Karpas-422 (cell line): ENCODE results near the gene CRX. TPM values are rescaled to one million over a fixed set of nuclear protein-coding genes. Genes with fewer than 3 reads are reported as not detected.
"Not testable (repeated sequence)": the region's sequence is repeated elsewhere in the genome, so short reads cannot be mapped to it uniquely, and the experiment has no call there.

Experiments
- DNase-seq: peaks from one replicate; pipeline ENCODE4 v3.0.0-alpha.2; 2015
- H2AFZ ChIP-seq: fragments of 200-600 bp; sonication (generic); 2 replicates; pipeline ENCODE4 v1.6.1; 2014; ENCODE audit warnings: antibody characterized with exemption, low read length, mixed read lengths
- H3K27ac ChIP-seq: fragments of 200-600 bp; sonication (generic); 2 replicates; pipeline ENCODE4 v1.5.1; 2014; ENCODE audit warnings: mild to moderate bottlenecking, low read length, moderate library complexity
- H3K27me3 ChIP-seq: fragments of 200-600 bp; sonication (generic); 2 replicates; pipeline ENCODE4 v1.6.1; 2014; ENCODE audit warnings: low read length, mixed read lengths
- H3K36me3 ChIP-seq: fragments of 200-600 bp; sonication (generic); 2 replicates; pipeline ENCODE4 v1.6.1; 2014; ENCODE audit warnings: low read length, mixed read lengths; ENCODE audit not compliant: insufficient read depth
- H3K4me1 ChIP-seq: fragments of 200-600 bp; sonication (generic); 2 replicates; pipeline ENCODE4 v1.6.1; 2014; ENCODE audit warnings: mild to moderate bottlenecking, low read length, mixed read lengths
- H3K4me2 ChIP-seq: fragments of 200-600 bp; sonication (generic); 2 replicates; pipeline ENCODE4 v1.6.1; 2014; ENCODE audit warnings: low read length, low read depth, mild to moderate bottlenecking; ENCODE audit not compliant: poor library complexity, severe bottlenecking
- H3K4me3 ChIP-seq: fragments of 200-600 bp; sonication (generic); 2 replicates; pipeline ENCODE4 v1.5.1; 2014; ENCODE audit warnings: mild to moderate bottlenecking, antibody characterized with exemption, low read length, mixed read lengths
- H3K79me2 ChIP-seq: fragments of 200-600 bp; sonication (generic); 2 replicates; pipeline ENCODE4 v1.6.1; 2014; ENCODE audit warnings: mild to moderate bottlenecking, low read length, mixed read lengths
- H3K9ac ChIP-seq: fragments of 200-600 bp; sonication (generic); 2 replicates; pipeline ENCODE4 v1.6.0; 2014; ENCODE audit warnings: low read length
- H3K9me2 ChIP-seq: fragments of 200-600 bp; sonication (generic), shearing (Covaris generic); replicated peaks from 2 replicates; pipeline ENCODE4 v1.6.0; 2014; ENCODE audit warnings: mild to moderate bottlenecking, low read length, moderate library complexity; ENCODE audit not compliant: insufficient read depth
- H3K9me3 ChIP-seq: fragments of 300-700, 200-600 bp; sonication (generic); 2 replicates; pipeline ENCODE4 v1.6.1; 2014; ENCODE audit warnings: low read length, mixed read lengths
- H4K20me1 ChIP-seq: fragments of 200-600 bp; sonication (generic); 2 replicates; pipeline ENCODE4 v1.6.1; 2014; ENCODE audit warnings: mild to moderate bottlenecking, antibody characterized with exemption, low read length, low read depth; ENCODE audit not compliant: insufficient read depth
- total RNA-seq: library from RNA; depleted of rRNA; stranded (reverse); fragments of >200 nt; shearing (Covaris generic); gene quantifications from 2 replicates; pipeline ENCODE4 v1.2.3, GENCODE V29; 2014; ENCODE audit warnings: low replicate concordance

Gene CRX
- total RNA-seq, 1 experiment from 2014 or later, result not detected

DNA sequence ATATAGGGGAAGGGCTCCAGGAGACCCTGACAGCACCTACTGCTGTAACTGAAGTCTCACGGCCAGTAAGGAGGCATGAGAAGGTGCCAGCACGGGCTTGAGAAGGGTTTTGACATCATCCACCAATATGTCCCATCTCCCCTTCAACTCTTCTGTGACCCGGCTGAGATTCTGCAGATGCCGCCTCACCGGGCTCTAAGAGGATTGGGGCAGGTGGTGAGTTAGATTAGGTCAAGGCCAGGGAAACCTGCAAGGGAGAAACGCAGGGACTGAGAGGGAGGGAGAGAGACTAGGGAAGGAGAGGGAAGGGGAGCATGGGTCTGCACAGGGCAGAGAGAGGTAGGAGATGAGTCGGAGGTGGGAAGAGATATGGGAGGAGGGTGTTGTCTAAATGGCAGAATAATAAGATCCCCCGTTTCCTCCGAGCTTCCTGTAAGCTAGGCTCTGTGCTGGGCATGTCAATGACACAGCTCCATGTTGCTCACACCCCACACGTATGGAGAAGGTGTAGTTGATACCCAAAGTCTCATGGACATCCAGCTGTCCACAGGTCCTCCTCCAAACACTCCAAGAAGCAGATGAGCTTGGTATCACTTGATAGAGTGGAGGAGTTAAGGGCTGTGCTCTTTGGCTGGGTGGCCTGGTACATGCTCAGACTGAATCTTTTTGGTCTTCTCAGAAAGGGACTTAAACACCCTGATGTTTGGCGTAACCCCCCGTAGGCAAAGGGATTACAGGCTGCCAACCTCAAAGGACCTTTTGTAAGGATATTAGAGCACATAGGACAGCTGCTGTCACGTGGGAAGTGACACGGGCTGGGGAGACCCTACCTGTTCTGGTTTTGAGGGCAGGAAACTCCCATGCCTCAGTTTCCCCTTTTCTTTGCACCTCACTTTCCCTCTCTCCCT, 23.5 kb upstream of the CRX start:
- Histone ChIP-seq H3K27ac (no peak overlapping the region), H3K27me3 (no peaks in the 10 kb centered on the region), H3K36me3 (no peaks in the 10 kb centered on the region), H3K9me3 (no peaks in the 10 kb centered on the region), H3K9me2 (no peaks in the 10 kb centered on the region), H4K20me1 (no peaks in the 10 kb centered on the region), H3K4me2 (no peak overlapping the region), H3K4me3 (no peak overlapping the region), H3K4me1 (no peaks in the 10 kb centered on the region), H3K79me2 (no peaks in the 10 kb centered on the region), H2AFZ (no peak overlapping the region), H3K9ac (no peak overlapping the region)
- DNase-seq, result no peak

DNA sequence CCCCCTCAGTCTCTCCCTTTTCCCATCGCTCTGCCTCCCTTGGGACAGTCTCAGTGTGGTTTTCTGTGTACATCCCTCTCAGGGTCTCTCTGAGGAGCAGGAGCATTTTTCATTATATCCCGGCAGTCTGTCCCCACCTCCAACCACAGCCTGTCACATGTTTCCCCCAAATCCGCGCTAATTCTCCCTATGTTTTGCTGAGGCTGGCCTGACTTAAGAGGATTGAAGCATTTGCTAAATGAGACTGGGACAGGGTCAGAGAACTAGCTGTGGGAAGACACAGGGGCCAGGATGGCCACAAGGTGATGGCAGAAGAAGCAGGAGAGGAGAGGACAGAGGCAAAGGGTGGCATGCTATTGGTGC, 22.9 kb upstream of the CRX start:
- H3K9me2 ChIP-seq, result no peaks in the 10 kb centered on the region

DNA sequence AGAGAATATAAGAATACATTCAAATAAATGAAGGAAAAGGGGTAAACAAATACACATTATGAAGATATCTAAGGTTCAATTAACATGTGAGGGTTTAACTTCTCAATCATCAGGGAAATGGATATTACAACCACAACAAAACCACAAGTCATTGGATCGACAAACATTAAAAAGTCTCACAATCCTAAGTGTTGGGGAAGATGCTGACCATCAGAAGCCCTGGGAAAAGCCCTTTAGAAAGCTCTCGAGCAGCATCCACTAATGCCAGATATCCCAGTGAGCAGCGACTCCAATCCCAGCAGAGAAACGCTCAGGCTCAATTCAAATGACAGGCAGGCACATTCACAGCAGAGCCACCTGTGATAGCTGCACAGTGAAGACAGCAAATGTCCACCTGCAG, 20.5 kb upstream of the CRX start:
- H3K4me3 ChIP-seq, result no peak overlapping the region
- H3K36me3 ChIP-seq, result no peaks in the 10 kb centered on the region
- H2AFZ ChIP-seq, result no peak overlapping the region
- no peaks in the 10 kb centered on the region for H4K20me1 ChIP-seq
- no peak overlapping the region for H3K27ac ChIP-seq
- H3K27me3 ChIP-seq, result no peaks in the 10 kb centered on the region
- no peak for DNase-seq
- H3K4me2 ChIP-seq, result no peak overlapping the region
- H3K9me3 ChIP-seq, result no peaks in the 10 kb centered on the region
- H3K4me1 ChIP-seq, result no peaks in the 10 kb centered on the region
- H3K9me2 ChIP-seq, result no peaks in the 10 kb centered on the region
- H3K9ac ChIP-seq, result no peak overlapping the region
- no peaks in the 10 kb centered on the region for H3K79me2 ChIP-seq

More for the DNA sequence above, 22.9 kb upstream of the CRX start:
- Histone ChIP-seq H4K20me1 (no peaks in the 10 kb centered on the region), H3K4me1 (no peaks in the 10 kb centered on the region), H3K27ac (no peak overlapping the region), H3K27me3 (no peaks in the 10 kb centered on the region), H3K79me2 (no peaks in the 10 kb centered on the region), H3K4me2 (no peak overlapping the region), H3K36me3 (no peaks in the 10 kb centered on the region), H3K9ac (no peak overlapping the region), H2AFZ (no peak overlapping the region), H3K9me3 (no peaks in the 10 kb centered on the region), H3K4me3 (no peak overlapping the region)
- no peak for DNase-seq

DNA sequence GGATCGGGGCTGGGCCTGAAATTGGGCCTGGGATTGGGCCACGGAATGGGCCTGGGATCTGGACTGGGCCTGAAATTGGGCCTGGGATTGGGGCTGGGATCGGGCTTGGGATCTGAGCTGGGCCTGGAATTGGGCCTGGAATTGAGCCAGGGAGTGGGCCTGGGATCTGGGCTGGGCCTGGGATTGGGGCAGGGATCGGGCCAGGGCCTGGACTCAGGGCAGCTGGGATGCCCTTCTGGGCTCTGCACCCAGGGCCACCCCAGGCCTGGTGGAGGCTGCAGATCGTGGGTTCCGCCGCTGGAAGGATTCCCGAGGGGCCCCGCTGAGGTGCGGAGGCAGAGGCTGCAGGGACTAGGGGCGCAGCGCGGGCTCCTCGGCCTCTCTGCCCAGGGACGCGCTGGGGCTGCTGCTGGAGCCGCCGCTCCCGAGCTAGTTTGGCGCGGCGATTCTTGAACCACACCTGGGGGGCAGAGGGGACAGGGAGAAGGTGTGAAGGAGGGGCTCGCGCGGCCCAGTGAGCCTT, 19.2 kb upstream of the CRX start:
- Histone ChIP-seq H3K9me2 (no peaks in the 10 kb centered on the region), H3K4me2 (no peak overlapping the region), H3K27ac (no peak overlapping the region), H4K20me1 (no peaks in the 10 kb centered on the region), H3K4me3 (no peak overlapping the region), H3K4me1 (no peaks in the 10 kb centered on the region), H3K79me2 (no peaks in the 10 kb centered on the region), H2AFZ (no peak overlapping the region), H3K27me3 (no peaks in the 10 kb centered on the region), H3K36me3 (no peaks in the 10 kb centered on the region), H3K9ac (no peak overlapping the region), H3K9me3 (no peaks in the 10 kb centered on the region)
- no peak for DNase-seq

DNA sequence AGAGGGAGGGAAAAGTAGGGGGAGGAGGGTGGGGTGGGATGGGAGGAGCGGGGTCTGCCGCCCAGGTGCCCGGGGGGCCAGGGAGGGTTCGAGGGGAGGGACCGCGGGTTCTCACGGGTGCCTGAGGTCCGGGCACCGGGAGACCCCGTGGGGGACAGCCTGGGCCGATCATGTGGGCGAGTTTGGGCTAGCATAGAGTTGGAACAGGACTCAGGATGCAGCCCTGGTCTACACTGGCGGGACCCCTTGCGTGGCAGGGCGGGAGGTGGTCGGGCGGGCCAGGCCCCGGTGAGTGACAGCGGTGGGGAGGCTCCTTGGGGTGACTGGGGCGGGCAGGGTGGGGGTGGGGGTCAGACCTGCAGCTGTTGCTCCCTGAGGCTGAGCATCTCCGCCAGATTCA, 18.6 kb upstream of the CRX start:
- not testable (repeated sequence) for H3K36me3 ChIP-seq, H3K9ac ChIP-seq, H2AFZ ChIP-seq, H3K9me2 ChIP-seq, H3K9me3 ChIP-seq, H3K4me2 ChIP-seq, H3K79me2 ChIP-seq, H4K20me1 ChIP-seq, H3K4me1 ChIP-seq, H3K27me3 ChIP-seq, H3K4me3 ChIP-seq, DNase-seq, H3K27ac ChIP-seq

DNA sequence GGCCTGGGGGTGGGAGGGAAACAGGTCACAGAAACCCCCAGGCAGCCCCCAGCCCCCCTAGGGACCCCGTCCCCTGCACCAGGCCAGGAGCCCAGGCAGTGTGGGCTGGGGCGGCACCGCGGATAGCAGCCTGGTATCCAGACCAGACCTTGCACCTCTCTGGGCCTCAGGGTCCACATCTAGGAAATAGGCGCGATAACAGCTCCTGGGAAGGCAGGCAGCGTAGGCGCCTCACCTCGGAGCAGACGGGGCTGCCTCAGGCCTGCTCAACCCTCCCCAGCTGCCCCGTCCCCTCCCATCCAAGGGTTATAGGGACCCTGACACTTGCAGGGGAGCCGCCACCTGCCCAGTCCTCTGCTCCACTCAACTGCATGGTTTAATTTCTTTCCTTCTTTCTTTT, 18.1 kb upstream of the CRX start:
- H3K9me3 ChIP-seq, H3K79me2 ChIP-seq, H4K20me1 ChIP-seq, H3K27me3 ChIP-seq, H3K9ac ChIP-seq, H3K4me3 ChIP-seq, H3K36me3 ChIP-seq, DNase-seq, H3K4me2 ChIP-seq, H3K4me1 ChIP-seq, H2AFZ ChIP-seq, H3K27ac ChIP-seq, H3K9me2 ChIP-seq: not testable (repeated sequence)

DNA sequence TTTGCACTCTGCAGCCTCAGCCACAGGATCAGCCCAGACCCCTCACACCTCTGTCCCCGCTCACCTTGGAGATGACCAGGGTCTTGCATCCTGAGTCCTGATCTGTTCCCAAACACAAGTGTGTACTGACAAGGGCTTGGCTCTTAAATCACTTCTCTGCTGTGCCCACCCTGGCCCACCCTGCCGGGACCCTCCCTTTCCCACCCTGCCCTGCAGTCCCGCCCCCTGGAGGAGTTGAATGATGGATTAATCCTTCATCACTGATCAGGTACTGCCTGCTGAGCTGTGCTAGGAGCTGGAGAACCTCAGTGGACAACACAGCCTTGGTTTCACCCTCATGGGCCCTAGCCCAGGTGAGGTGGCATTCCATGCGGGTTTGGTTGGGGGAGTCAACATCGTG, 17.3 kb upstream of the CRX start, which contains the start of gene TPRX1:
Gene TPRX1, minus strand, starts transcription at position 101 of the 400 bp plus-strand sequence. Its CDS starts 12 bp downstream, at position 89.
- H3K79me2 ChIP-seq, H3K4me1 ChIP-seq, H2AFZ ChIP-seq, H3K9me2 ChIP-seq, H3K9ac ChIP-seq, H4K20me1 ChIP-seq, H3K36me3 ChIP-seq, DNase-seq, H3K27me3 ChIP-seq, H3K9me3 ChIP-seq, H3K27ac ChIP-seq, H3K4me3 ChIP-seq, H3K4me2 ChIP-seq: not testable (repeated sequence)

DNA sequence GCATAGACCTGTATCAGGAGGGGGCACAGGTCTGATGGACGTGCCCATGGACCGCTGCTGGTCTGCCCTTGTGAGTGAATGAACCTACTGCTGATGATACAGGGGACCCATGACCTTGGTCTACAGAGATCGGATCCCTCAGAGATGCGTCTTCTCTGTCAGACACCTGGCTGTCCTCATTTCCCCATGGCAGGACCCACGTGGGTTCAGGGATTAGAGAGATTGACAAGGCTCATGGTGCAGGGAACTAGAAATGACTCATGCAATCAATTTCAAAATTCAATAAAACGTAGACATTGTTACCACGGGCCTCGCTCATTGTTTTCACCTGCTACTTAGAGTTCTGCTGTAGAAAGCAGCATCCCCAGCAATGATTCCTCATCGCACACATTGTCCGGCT, 16.4 kb upstream of the CRX start:
- H2AFZ ChIP-seq, result no peak overlapping the region
- no peak overlapping the region for H3K9ac ChIP-seq
- no peaks in the 10 kb centered on the region for H3K27me3 ChIP-seq
- H3K9me3 ChIP-seq, result no peaks in the 10 kb centered on the region
- H4K20me1 ChIP-seq, result no peaks in the 10 kb centered on the region
- no peaks in the 10 kb centered on the region for H3K79me2 ChIP-seq
- H3K4me2 ChIP-seq, result no peak overlapping the region
- no peaks in the 10 kb centered on the region for H3K4me1 ChIP-seq
- no peak overlapping the region for H3K4me3 ChIP-seq
- no peaks in the 10 kb centered on the region for H3K9me2 ChIP-seq
- no peak for DNase-seq
- no peaks in the 10 kb centered on the region for H3K36me3 ChIP-seq
- no peak overlapping the region for H3K27ac ChIP-seq
